Body of pancreas (tissue), 4 donors: ENCODE data around the gene CD14. TPM values are rescaled to one million over a fixed set of nuclear protein-coding genes. Genes with fewer than 3 reads are reported as not detected.
"Not testable (repeated sequence)": the region's sequence is repeated elsewhere in the genome, so short reads cannot be mapped to it uniquely, and the experiment has no call there.

ENCODE experiments used
- ATAC-seq: fragments of 150-250 bp; one replicate; pipeline ENCODE4 v1.9.1; 2016
- DNase-seq, 4 donors: peaks; one replicate each; pipeline ENCODE4 v3.0.0-alpha.2; 2019
- H3K27ac ChIP-seq, 4 donors: fragments of 200-600 bp; sonication (generic); 1 replicate in 3 of 4; 2 replicates in 1 of 4; pipeline versions ENCODE4 v1.5.1 to v1.6.1; 2016 to 2019; ENCODE audit warnings: mild to moderate bottlenecking in 1 of 4, mixed read lengths in 1 of 4, moderate library complexity in 1 of 4
- H3K27me3 ChIP-seq, 2 donors: fragments of 200-600 bp; sonication (generic); one replicate each; pipeline ENCODE4 v1.6.0; 2016; ENCODE audit warnings: mild to moderate bottlenecking in 1 of 2
- H3K36me3 ChIP-seq, 2 donors: fragments of 200-600 bp; sonication (generic); replicated peaks in 1 of 2; 2 replicates each; pipeline ENCODE4 v1.5.1; 2016; ENCODE audit warnings: low read depth in 2 of 2; ENCODE audit not compliant: insufficient read depth in 1 of 2
- H3K4me1 ChIP-seq: fragments of 200-600 bp; sonication (generic); one replicate; pipeline ENCODE4 v1.6.0; 2016
- H3K4me3 ChIP-seq, 2 donors: fragments of 200-600 bp; sonication (generic); 1 replicate in 1 of 2; 2 replicates in 1 of 2; pipeline ENCODE4 v1.5.1; 2016 to 2019
- H3K9me3 ChIP-seq, 3 donors: fragments of 200-600 bp; sonication (generic); 1 replicate in 2 of 3; 2 replicates in 1 of 3; pipeline ENCODE4 v1.5.1; 2016
- POLR2A ChIP-seq, 3 donors: fragments of 450-650 bp; IDR thresholded peaks; one replicate each; pipeline ENCODE4 v1.6.1; 2016; ENCODE audit warnings: antibody characterized with exemption in 3 of 3, mild to moderate bottlenecking in 2 of 3
- WGBS, 2 donors: methylation state at CpG; one replicate each; pipeline ENCODE4 v1.1.5; 2017; 5-methylcytosine and 5-hydroxymethylcytosine counted together
- intact Hi-C: fragments of 100-400 bp; cut with DNase I; formaldehyde crosslinking; loops from one replicate; pipeline ENCODE4 v1.15.1; 2023
- total RNA-seq, 2 donors: library from RNA; depleted of rRNA; stranded (reverse); fragments of >200 nt; gene quantifications; one replicate each; pipeline ENCODE4 v1.1.0, GENCODE V29; 2016
- TF ChIP-seq, protein P1 (sequence below), 7 experiments: fragments of 450-650 bp in 4 of 7; fragments of 200-600 bp in 3 of 7; sonication (generic) in 3 of 7; IDR thresholded peaks; one replicate each; pipeline ENCODE4 v1.5.1; 2016 to 2019; ENCODE audit warnings: antibody characterized with exemption in 7 of 7

CD14 gene
- total RNA-seq, 2 donors from 2014 or later: 19.2 to 62.6 TPM

DNA sequence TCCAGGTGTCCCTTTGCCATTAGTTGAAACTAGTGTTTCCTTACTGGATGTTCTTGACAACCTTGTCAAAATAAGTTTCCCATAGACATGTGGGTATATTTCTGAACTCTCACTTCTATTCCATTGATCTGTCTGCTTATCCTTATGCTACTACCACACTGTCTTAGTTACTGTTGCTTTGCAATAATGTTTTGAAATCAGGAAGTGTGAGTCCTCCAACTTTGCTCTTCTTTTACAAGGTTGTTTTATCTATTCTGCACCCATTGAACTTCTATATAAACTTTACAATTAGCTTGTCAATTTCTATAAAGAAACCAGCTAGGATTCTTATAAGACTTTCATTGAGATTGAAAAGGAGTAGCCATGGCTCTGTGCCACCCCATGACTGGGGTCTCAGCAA lies 24.3 kb downstream of the CD14 start:
- ATAC-seq: no peak
- TF ChIP-seq, protein P1, sequence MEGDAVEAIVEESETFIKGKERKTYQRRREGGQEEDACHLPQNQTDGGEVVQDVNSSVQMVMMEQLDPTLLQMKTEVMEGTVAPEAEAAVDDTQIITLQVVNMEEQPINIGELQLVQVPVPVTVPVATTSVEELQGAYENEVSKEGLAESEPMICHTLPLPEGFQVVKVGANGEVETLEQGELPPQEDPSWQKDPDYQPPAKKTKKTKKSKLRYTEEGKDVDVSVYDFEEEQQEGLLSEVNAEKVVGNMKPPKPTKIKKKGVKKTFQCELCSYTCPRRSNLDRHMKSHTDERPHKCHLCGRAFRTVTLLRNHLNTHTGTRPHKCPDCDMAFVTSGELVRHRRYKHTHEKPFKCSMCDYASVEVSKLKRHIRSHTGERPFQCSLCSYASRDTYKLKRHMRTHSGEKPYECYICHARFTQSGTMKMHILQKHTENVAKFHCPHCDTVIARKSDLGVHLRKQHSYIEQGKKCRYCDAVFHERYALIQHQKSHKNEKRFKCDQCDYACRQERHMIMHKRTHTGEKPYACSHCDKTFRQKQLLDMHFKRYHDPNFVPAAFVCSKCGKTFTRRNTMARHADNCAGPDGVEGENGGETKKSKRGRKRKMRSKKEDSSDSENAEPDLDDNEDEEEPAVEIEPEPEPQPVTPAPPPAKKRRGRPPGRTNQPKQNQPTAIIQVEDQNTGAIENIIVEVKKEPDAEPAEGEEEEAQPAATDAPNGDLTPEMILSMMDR (IDR thresholded peaks at IDR 0.05): no peak
- TF ChIP-seq POLR2A (IDR thresholded peaks at IDR 0.05): no peak
- peak overlapping the region in 1 of 4 donors; percentile 31 for H3K27ac ChIP-seq

DNA sequence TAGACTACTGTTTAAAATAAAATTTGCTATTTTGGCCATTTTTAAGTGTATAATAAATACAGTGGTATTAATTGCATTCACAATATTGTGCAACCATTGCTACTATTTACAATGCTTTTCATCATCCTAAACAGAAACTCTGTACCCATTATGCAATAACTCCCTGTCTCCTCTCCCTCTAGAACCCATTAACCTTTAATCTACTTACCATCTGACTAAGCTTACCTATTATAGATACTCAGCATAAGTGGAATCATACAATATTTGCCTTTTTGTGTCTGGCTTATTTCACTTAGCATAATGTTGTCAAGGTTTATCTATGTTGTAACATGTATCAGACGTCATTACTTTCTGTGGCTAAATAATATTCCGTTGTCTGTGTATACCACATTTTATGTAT lies 25.9 kb downstream of the CD14 start:
- H3K9me3 ChIP-seq: no peaks in the 10 kb centered on the region
- ATAC-seq: no peak
- H3K27ac ChIP-seq: no peak overlapping the region
- 72 to 74% methylated on average over 2 of the region's 2 CpGs for WGBS, 2 donors
- H3K27me3 ChIP-seq: no peaks in the 10 kb centered on the region
- intact Hi-C loops: no loop called here
- H3K36me3 ChIP-seq: no peaks in the 10 kb centered on the region
- H3K4me1 ChIP-seq: no peaks in the 10 kb centered on the region
- TF ChIP-seq, protein P1 (IDR thresholded peaks at IDR 0.05): no peak
- TF ChIP-seq POLR2A (IDR thresholded peaks at IDR 0.05): no peak
- no peak for DNase-seq
- H3K4me3 ChIP-seq: no peak overlapping the region

More for the DNA sequence above, 24.3 kb downstream of the CD14 start:
- Histone ChIP-seq H3K4me3 (no peak overlapping the region), H3K27me3 (no peaks in the 10 kb centered on the region), H3K9me3 (no peaks in the 10 kb centered on the region), H3K4me1 (no peaks in the 10 kb centered on the region), H3K36me3 (no peaks in the 10 kb centered on the region)
- no peak for DNase-seq
- intact Hi-C loops: no loop called here

DNA sequence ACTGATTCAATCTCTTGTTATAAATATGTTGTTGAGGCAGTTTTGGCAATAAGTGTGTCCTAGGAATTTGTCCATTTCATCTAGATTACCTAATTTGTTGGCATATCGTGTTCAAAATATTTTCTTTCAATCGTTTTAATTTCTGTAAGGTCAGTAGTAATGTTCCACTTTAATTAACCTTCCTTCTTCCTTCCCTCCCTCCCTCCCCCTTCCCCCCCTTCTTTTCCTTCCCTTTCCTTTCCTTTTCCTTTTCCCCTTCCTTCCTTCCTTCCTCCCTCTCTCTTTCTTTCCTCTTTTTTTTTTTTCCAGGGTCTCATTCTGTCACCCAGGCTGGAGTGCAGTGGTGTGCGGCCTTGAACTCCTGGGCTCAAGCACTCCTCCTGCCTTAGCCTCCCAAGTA lies 27.1 kb downstream of the CD14 start:
- no peaks in the 10 kb centered on the region for H3K36me3 ChIP-seq
- H3K27ac ChIP-seq: no peak overlapping the region
- H3K4me1 ChIP-seq: no peaks in the 10 kb centered on the region
- no peak for TF ChIP-seq POLR2A (IDR thresholded peaks at IDR 0.05)
- TF ChIP-seq, protein P1 (IDR thresholded peaks at IDR 0.05): no peak
- no peaks in the 10 kb centered on the region for H3K27me3 ChIP-seq
- intact Hi-C loops: no loop called here
- no peaks in the 10 kb centered on the region for H3K9me3 ChIP-seq
- no peak for DNase-seq
- WGBS, 2 donors: 63 to 64% methylated on average over 3 of the region's 3 CpGs
- H3K4me3 ChIP-seq: no peak overlapping the region
- ATAC-seq: no peak

DNA sequence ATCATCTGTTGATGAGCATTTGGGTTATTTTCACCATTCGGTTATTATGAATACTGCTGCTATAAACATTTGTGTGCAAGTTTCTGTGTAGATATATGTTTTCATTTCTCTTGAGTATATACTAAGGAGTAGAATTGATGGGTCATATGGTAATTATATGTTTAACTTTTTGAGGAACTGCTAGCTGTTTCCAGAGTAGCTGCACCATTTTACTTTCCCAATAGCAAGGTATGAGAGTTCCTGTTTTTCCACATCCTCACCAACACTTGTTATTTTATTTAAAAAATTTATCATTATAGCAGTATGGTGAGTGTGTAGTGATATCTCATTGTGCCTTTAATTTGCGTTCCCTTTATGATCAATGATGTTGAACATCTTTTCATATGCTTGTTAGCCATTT lies 29.2 kb downstream of the CD14 start:
- peak overlapping the region in 1 of 4 donors; percentile 39 for H3K27ac ChIP-seq
- H3K4me1 ChIP-seq: no peaks in the 10 kb centered on the region
- no peak for TF ChIP-seq POLR2A (IDR thresholded peaks at IDR 0.05)
- TF ChIP-seq, protein P1 (IDR thresholded peaks at IDR 0.05): no peak
- H3K4me3 ChIP-seq: no peak overlapping the region
- H3K9me3 ChIP-seq: no peaks in the 10 kb centered on the region
- H3K36me3 ChIP-seq: no peaks in the 10 kb centered on the region
- no peak for ATAC-seq
- 82 to 89% methylated on average over 2 of the region's 2 CpGs for WGBS, 2 donors
- H3K27me3 ChIP-seq: no peaks in the 10 kb centered on the region
- DNase-seq: no peak
- intact Hi-C loops: no loop called here

DNA sequence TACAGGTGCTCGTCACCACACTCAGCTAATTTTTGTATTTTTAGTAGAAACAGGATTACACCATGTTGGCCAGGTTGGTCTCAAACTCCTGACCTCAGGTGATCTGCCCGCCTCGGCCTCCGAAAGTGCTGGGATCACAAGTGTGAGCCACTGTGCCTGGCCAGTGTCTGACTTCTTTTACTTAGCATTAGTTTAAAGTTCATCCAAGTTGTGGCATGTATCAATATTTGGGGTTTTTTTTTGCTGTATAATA lies 29.6 kb downstream of the CD14 start:
- intact Hi-C loops, H3K36me3 ChIP-seq, H3K27me3 ChIP-seq, ATAC-seq, DNase-seq, H3K4me3 ChIP-seq, H3K4me1 ChIP-seq, H3K9me3 ChIP-seq: not testable (repeated sequence)
- peak overlapping the region in 1 of 4 donors; percentile 39 for H3K27ac ChIP-seq
- WGBS, 2 donors: 83 to 93% methylated on average over 4 of the region's 4 CpGs
